Urothelium cell line (cell line): Measurements from ENCODE around the gene MELTF.

Experiments
- DNase-seq: peaks from one replicate; pipeline ENCODE4 v3.0.0; 2011; ENCODE audit warnings: low spot score, mixed read lengths
- FAIRE-seq: peaks from 2 replicates; lab custom pipeline; 2011; peaks lifted over from hg19 to GRCh38; lab: Jason Lieb, UNC

Gene MELTF

GRCh38 chr3:196996454-196997265 is 33.0 kb downstream of the MELTF start:
- DNase-seq: no peak
- no peak for FAIRE-seq

GRCh38 chr3:196995646-196996355 is 33.8 kb downstream of the MELTF start:
- no peak for DNase-seq
- no peak for FAIRE-seq

- no peak for DNase-seq
- FAIRE-seq: peak; percentile 99
These were observed 34.6 kb downstream of the MELTF start for GRCh38 chr3:196995027-196995426.

GRCh38 chr3:196994056-196994455 is 35.6 kb downstream of the MELTF start:
- FAIRE-seq (no peak), DNase-seq (no peak)

- DNase-seq (no peak), FAIRE-seq (no peak)
These were observed 37.1 kb downstream of the MELTF start for GRCh38 chr3:196992461-196993065.

- FAIRE-seq (no peak), DNase-seq (no peak)
These were observed 37.8 kb downstream of the MELTF start for GRCh38 chr3:196991581-196992460.

- FAIRE-seq: no peak
- no peak for DNase-seq
These were observed 39.0 kb downstream of the MELTF start for GRCh38 chr3:196990601-196991007.

- DNase-seq (no peak), FAIRE-seq (no peak)
These were observed 39.8 kb downstream of the MELTF start for GRCh38 chr3:196989721-196990262.

GRCh38 chr3:196988241-196989029 is 41.2 kb downstream of the MELTF start:
- FAIRE-seq (no peak), DNase-seq (no peak)

- DNase-seq (no peak), FAIRE-seq (no peak)
These were observed 42.6 kb downstream of the MELTF start for GRCh38 chr3:196987022-196987421.

GRCh38 chr3:196985954-196986885 is 43.4 kb downstream of the MELTF start:
- no peak for FAIRE-seq
- DNase-seq: no peak

- FAIRE-seq: no peak
These were observed 44.3 kb downstream of the MELTF start for GRCh38 chr3:196985298-196985697.

GRCh38 chr3:196983186-196983585 is 46.4 kb downstream of the MELTF start:
- no peak for DNase-seq
- FAIRE-seq: no peak

More at GRCh38 chr3:196985298-196985697, 44.3 kb downstream of the MELTF start:
- DNase-seq: no peak

- DNase-seq (no peak), FAIRE-seq (peak; percentile 37)
These were observed 48.0 kb downstream of the MELTF start for GRCh38 chr3:196981657-196982056.

- FAIRE-seq (no peak), DNase-seq (no peak)
These were observed 50.1 kb downstream of the MELTF start for GRCh38 chr3:196979545-196979944.

- FAIRE-seq (no peak), DNase-seq (no peak)
These were observed 52.7 kb downstream of the MELTF start for GRCh38 chr3:196976941-196977340.

- no peak for FAIRE-seq
- no peak for DNase-seq
These were observed 54.3 kb downstream of the MELTF start for GRCh38 chr3:196975349-196975748.

GRCh38 chr3:196974661-196975060 is 55.0 kb downstream of the MELTF start:
- FAIRE-seq (no peak), DNase-seq (no peak)
